GM12891 (cell line): Measurements from ENCODE around the gene KCNAB2.

Experiments
- POLR2A ChIP-seq: IDR thresholded peaks from 2 replicates; pipeline ENCODE4 v1.6.1; 2011; ENCODE audit warnings: low read depth, low read length, control low read depth
- POLR2AphosphoS5 ChIP-seq: IDR thresholded peaks from 2 replicates; pipeline ENCODE4 v1.6.1; 2011; ENCODE audit warnings: low read depth, low read length, control low read depth
- SPI1 ChIP-seq: IDR thresholded peaks from 2 replicates; pipeline ENCODE4 v1.6.1; 2011; ENCODE audit warnings: low read depth, low read length, control low read depth
- TAF1 ChIP-seq: IDR thresholded peaks from 2 replicates; pipeline ENCODE4 v1.6.1; 2011; ENCODE audit warnings: low read depth, low read length, control low read depth

- TF ChIP-seq POLR2A (no peak), TAF1 (no peak), POLR2AphosphoS5 (peak; percentile 35; the same call in 1 of the 2 replicates), SPI1 (no peak)
Observed at GRCh38 chr1:6033124-6033523, 12.6 kb upstream of the KCNAB2 start.
